GM19043 (cell line): ENCODE measurements around the gene EPX.
"Not testable (repeated sequence)": the region's sequence is repeated elsewhere in the genome, so short reads cannot be mapped to it uniquely, and the experiment has no call there.

Source experiments
- ATAC-seq: cut with Tn5 transposase; IDR thresholded peaks from one replicate; pipeline ENCODE4 v1.9.1; 2021; ENCODE audit warnings: low read depth; ENCODE audit not compliant: unreplicated experiment

The EPX gene, protein sequence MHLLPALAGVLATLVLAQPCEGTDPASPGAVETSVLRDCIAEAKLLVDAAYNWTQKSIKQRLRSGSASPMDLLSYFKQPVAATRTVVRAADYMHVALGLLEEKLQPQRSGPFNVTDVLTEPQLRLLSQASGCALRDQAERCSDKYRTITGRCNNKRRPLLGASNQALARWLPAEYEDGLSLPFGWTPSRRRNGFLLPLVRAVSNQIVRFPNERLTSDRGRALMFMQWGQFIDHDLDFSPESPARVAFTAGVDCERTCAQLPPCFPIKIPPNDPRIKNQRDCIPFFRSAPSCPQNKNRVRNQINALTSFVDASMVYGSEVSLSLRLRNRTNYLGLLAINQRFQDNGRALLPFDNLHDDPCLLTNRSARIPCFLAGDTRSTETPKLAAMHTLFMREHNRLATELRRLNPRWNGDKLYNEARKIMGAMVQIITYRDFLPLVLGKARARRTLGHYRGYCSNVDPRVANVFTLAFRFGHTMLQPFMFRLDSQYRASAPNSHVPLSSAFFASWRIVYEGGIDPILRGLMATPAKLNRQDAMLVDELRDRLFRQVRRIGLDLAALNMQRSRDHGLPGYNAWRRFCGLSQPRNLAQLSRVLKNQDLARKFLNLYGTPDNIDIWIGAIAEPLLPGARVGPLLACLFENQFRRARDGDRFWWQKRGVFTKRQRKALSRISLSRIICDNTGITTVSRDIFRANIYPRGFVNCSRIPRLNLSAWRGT

DNA sequence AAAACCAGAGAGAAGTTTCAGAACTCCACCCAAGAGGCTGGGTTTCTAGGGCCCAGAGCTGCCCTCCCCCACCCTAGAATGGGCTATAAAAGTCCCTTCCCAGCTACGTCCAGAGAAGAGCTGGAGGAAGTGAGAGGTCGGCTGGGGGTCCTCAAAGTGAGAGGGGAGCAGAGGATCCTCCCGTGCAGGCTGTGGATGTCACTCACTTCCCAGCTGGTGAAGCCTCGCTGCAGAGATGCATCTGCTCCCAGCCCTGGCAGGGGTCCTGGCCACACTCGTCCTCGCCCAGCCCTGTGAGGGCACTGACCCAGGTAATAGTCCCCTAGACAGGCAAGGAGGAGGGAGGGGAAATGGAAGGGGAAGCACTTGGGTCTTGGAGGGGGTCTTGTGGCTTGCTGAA is at the start of gene EPX:
Gene EPX, plus strand, starts transcription at position 115 of the 400 bp plus-strand sequence. Its CDS starts 121 bp downstream, at position 236.
- ATAC-seq: no peak

DNA sequence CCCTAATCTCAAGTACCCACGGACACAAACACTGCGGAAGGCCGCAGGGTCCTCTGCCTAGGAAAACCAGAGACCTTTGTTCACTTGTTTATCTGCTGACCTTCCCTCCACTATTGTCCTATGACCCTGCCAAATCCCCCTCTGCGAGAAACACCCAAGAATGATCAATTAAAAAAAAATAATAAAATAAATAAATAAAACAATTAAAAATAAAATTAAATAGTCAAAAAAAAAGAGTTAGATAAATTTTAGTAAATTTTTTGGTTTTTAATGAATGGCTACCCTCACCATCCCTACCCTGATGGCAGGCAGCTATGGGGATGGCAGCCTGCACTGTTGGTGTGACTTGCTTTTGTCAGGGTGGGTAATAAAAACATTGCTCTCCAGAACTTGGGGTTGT is 49.2 kb upstream of the EPX start:
- not testable (repeated sequence) for ATAC-seq

DNA sequence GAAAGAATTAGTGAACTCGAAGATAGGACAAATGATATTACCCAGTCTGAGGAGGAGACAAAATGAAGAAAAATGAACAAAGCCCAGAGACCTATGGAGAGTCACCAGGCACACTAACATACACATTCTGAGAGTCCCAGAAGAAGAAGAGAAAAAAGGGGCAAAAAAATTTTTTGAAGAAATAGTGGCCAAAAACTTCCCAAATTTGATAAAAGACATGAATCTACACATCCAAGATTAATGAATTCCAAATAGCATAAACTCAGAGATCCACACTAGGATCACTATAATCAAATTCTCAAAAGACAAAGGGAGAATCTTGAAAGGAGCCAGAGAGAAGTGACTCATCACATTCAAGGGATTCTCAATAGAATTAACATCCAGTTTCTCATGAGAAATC is 47.7 kb upstream of the EPX start:
- ATAC-seq: no peak

DNA sequence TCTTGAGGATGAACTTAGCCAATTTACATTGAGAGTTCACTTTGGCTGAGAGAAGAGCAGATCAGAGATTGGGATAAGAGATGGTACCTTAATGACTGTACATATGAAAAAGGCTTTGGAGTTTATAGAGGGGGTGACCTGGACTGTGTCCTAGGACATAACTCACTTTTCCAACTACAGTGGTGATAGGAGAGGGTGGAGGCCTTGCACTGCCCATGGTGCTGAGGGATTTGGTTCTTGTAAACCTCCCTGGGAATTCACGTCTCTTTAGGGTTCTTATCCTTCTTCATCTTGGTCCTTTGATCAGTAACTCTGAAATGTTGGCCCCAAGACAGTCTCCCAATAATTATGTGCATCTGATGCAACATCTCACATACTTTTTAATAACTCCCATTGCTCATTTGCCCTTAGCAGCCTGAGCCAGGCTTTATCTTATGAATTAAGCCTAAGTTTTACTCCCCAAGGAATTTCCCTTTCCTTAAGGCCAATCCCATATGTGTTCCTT is 44.5 kb upstream of the EPX start, which contains the start of gene OR4D1:
Gene OR4D1, plus strand, starts transcription at position 455 of the 505 bp plus-strand sequence. CDS start 6,770 bp downstream, outside the sequence.
- no peak for ATAC-seq

DNA sequence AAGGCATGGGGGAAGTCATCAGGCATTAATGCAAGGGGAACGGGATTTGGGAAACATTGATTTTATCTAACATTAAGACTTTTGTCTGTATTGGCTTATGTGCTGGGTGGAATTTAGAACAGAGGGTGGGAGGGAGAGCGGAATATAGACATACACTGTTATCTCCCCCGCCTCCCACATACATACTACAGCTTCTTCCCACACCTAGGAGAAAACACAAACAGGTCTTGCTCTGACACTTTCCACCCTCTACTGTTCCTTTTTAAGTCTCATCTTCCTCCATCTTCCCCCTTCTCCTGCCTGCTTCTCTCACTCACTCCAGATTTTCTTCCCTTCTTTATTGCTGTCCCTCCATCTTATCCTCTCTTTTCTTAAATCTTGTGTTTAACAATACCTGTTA is 43.9 kb upstream of the EPX start:
- no peak for ATAC-seq

DNA sequence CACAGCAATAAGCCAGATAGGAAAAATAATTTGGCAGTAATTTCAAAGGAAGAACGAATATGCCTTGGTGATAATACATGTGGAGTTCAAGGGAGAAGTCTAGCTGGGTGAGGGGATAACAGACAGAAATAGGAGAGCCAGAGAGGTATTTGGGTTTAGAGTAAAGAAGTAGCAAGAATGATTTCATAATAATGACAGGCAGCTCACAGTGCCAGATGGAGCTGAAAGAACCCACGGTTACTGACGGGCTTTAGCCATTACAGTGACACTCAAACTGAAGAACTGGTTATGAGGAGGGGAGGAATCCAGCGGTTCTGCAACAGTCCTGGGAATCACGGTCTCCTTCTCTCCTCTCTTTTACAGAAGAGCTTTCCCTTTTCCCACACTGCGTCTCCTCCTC is 42.1 kb upstream of the EPX start:
- ATAC-seq: no peak

DNA sequence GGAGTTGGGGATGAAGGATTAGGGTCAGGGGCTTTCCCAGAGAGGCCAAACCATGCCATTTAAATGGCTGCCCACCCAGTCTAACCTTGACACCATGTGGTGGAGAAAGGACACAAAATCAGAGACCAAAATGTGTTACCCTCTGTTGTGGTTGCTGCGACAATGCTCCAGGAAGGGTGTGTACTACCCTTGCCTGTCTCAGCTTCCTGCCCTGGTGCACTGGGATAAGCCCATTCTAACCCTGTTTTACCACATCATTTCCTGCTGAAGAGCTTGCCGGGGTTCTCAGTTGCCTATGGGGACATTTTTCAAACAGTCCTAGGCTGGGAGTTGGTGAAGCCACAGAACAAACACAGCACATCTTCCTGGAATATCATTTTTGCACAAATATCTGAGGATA is 39.5 kb upstream of the EPX start:
- no peak for ATAC-seq

DNA sequence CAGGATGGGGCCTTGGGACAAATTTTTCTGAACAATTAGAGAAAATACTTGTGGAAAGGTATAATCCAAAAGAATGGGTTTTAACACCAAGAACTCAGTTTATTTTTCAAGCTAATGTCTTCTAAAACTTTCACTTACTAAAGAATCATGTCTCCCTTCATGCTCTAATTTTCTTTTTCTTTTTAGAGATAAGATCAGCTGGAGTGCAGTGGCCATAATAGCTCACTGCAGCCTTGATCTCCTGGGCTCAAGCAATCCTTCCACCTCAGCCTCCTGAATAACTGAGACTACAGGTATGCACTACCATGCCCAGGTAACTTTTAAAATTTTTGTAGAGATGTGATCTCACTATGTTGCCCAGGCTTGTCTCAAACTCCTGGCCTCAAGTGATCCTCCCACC is 38.9 kb upstream of the EPX start:
- no peak for ATAC-seq

DNA sequence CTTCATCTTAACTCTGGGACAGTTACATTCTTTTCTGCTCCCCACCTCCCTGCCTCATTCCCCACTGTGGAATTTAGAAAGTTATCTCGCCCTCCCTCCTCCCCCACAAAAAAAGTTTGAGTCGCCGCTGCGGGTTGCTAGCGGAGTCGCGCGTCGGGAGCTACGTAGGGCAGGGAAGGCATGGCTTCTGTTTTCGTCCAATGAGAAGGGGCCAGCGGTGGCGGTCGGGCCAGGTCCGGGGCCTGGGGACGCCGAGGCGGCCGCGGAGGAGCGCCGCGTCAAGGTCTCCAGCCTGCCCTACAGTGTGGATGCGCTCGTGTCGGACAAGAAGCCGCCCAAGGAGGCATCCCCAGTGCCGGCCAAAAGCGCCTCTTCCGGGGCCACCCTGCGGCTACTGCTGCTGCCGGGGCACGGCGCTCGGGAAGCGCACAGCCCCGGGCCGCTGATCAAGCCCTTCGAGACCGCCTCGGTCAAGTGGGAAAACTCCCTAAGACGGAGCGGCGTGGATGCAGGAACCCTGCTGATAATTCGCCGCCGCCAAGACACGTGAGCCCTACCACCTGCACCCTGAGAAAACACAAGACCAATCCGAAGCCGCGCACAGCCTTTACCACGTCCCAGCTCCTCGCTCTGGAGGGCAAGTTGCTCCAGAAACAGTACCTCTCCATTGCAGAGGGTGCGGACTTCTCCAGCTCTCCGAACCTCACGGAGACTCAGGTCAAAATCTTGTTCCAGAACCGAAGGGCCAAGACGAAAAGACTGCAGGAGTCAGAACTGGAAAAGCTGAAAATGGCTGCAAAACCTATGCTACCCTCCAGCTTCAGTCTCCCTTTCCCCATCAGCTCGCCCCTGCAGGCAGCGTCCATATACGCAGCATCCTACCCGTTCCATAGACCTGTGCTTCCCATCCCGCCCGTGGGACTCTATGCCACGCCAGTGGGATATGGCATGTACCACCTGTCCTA is 35.4 kb upstream of the EPX start:
- ATAC-seq: no peak

DNA sequence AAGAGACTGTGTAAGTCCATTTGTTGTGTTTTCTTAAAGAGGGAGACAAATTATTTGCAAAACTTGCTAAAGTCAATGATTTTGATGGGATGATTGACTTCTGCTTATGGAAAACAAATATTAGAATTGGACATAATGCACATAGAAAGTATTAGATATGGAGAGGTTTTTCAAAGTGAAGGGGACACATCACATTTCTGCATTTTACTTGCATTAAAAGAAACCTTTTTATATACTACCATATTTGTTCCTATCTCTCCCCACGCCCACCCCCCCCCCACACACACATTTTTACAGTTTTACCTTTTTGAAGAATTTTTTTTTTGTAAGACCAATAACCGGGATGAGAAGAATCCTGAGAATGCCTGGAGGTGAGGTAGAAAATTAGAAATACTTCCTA is 34.3 kb upstream of the EPX start:
- ATAC-seq: no peak

DNA sequence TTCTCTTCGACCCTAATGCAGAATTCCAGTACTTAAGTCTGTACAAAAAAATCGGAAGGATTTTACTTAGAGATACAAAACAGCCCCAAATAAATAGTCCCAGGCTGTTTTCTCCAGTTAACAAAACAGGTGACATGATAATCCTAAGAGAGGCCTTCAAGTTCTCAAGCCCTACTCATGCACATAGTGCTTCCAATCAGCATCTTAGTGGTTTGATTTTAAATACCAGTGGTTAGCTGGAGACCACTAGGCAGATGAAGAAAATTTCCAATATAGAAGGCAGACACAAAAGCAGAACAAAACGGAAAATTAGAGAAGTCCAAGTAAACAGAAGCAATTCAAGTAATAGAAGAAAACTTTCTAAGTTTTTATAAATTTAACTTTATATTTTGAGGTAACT is 31.0 kb upstream of the EPX start:
- no peak for ATAC-seq

DNA sequence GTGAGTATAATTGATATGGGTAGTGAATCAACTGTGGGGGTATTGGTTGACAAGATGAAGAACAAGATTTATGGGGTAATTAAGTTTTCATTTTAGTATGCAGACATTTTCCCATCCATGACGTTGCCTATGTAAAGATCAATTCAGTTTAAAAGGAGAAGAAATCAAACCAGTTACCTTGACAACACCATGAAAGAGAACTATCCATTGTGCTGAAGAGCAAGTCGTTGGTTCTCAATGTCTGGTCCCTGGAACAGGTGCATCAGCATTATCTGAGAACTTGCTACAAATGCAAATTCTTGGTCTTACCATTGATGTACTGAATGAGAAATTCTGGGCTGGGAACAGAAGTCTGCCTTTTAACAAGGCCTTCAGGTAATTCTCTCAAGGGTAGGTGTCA is 26.5 kb upstream of the EPX start:
- ATAC-seq: no peak

DNA sequence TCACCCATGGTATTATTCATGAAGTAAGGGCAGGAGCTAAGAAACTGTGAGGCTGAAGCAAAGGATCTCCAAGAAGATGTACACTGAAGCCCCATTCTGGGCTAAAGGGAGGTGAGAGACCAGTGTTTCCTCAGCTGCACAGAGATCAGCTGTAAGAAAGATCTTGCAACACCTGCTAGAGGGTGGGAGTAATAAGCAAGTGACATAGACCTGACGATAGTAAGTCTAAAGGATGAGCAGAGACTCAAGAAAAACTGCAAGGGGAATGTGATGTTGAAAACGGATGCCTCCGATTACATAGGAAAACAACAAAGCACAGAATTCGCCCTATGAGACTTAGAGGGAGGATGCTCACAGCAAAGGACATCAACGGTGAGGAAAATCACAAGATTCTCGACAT is 25.8 kb upstream of the EPX start, which contains the start of gene OR4D2:
Gene OR4D2, plus strand, starts transcription at position 301 of the 400 bp plus-strand sequence. CDS start 2,674 bp downstream, outside the sequence.
- no peak for ATAC-seq

DNA sequence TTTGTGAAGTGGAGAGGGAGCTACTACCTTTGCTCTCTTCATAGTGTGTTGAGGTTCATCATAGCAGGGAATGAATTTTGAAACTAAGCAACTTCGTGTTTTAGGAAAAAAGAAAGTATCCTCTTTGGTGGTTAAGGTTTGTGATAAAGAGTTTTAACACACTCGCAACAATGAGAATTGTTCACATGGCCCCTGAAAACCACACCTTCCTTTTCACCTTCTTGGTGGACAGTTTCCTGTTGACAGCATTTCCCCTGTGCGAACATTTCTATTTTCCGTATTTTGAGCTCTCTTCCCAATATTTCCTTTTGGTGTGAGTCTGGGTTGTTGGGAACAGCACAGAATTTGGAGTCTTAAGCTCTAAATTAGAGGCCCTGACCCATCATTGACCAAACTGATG is 21.9 kb upstream of the EPX start:
- no peak for ATAC-seq

DNA sequence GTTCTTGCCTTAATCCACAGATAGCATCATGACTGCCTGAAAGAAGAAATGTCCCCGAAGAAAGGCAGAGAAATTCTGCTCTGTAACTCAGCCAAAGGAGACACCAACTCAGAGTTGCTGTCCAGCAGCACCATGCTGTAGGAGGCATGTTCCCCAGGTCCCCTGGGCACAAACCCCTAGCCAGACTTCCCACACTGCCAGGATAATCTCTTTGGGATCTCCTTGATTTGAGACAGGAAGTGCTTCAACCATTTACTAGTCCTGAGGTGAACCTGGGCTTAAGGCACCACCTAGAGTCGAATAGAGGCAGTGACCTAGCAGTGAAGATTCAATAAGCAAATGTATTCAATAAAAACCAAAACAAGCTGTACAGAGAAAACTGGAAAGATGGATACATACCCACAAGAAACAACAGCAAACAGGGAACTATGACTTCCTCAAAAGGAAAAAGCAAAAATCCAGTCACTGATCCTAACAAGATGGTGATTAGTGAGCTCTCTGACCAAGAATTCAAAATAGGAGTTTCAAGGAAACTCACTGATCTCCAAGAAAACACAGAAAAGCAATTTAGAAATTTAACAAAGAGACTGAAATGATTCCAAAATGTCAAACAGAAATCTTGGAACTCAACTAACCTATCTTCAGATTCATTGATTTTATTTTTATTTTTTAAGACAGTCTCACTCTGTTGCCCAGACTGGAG is 20.0 kb upstream of the EPX start:
- ATAC-seq: no peak

DNA sequence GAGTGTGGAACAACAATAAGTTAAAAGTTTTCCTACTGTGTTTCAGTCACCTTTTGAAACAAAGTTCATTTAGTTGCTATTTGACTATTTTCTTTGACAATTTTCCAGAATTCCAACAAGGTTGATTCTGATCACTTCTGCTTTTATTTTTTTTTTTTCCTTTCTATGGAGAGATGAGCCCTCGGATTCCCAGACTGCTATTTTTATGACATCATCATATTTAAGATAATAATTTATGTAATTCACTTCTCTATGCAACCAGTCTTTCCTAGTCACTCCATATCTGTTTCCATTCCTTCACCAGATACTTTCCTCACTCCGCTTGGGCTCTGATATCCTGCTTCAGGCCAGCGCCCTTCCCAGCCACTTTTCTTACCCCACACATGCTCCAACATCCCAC is 17.7 kb upstream of the EPX start:
- ATAC-seq: no peak

DNA sequence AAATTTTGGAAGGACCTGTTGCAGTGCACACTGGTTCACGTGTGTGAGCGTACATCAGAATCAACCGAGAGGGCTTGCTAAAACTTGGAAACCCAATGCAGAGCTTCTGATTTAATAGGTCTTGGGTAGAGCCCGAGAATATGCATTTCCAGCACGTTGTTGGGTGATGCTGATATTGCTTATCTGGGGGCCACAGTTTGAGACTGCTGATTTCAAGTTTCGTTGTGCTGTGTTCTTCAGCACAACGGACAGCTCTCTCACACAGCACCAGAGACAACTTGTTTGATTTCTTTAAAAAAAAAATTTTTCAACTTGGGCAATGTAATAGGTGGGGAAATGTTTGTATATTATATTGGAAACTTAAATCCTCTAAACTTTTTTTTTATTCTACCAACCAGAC is 16.3 kb upstream of the EPX start:
- no peak for ATAC-seq

DNA sequence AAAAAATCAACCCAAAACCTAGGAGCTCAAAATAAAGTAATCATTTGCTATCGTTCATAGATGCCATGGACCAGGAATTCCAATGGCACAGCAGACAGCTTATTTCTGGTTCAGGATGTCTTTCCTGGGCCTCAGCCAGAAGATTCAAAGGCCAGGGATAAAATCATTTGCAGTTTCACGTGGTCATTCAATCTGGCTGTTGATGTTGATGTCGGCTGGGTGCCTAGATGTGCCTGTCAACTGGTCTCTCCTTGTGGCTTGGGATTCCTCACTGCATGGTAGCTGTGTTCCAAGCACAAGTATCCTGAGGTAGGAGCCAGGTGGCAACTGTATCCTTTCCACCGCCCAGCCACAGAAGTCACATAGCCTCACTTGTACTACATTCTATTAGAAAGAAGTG is 10.7 kb upstream of the EPX start:
- no peak for ATAC-seq

DNA sequence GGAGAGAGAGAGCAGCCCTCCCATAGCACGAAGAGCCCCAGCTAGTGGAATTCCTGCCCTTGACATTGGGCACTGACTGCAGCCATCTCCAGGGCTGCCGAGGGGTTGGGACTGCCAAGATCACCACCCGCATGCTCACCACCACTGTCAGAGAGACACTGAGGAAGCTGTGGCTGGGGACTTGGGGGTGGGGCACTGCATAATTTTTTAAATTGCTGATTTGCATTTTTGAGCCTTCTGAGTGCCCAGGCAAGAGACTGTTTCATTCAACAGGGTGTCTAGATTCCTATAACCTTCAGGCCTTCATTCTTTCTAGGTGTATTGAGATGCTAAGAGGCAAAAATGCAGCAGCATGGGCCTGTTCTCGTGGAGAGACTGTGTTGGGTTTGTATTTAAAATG is 9.0 kb upstream of the EPX start:
- ATAC-seq: no peak
